Stimulated activated CD4-positive, alpha-beta T cell treated with anti-CD3 and anti-CD28 coated beads, Interleukin-12 subunit alpha, Interleukin-12 subunit beta, amount 100 ng/mL, for 24 hours (primary cell): ENCODE results near the gene FHIP2A.

ENCODE experiments used
- DNase-seq, 2 experiments: peaks; one replicate each; pipeline ENCODE4 v3.0.0-alpha.2; 2020; ENCODE audit warnings: low read depth in 2 of 2

FHIP2A gene

GRCh38 chr10:114857922-114858629 lies 36.5 kb downstream of the FHIP2A start:
- no peak for DNase-seq

- no peak for DNase-seq
Measured at GRCh38 chr10:114859222-114859621, 37.6 kb downstream of the FHIP2A start.

- no peak for DNase-seq
Measured at GRCh38 chr10:114862456-114862855, 40.9 kb downstream of the FHIP2A start.

GRCh38 chr10:114867365-114867764 lies 45.8 kb downstream of the FHIP2A start:
- DNase-seq: no peak

- DNase-seq: no peak
Measured at GRCh38 chr10:114868870-114869519, 47.4 kb downstream of the FHIP2A start.

GRCh38 chr10:114869520-114869892 lies 47.9 kb downstream of the FHIP2A start:
- no peak for DNase-seq

GRCh38 chr10:114870486-114870885 lies 48.9 kb downstream of the FHIP2A start:
- DNase-seq: no peak

GRCh38 chr10:114871379-114871778 lies 49.8 kb downstream of the FHIP2A start:
- no peak for DNase-seq
